Left lobe of liver (tissue), 2 donors: ENCODE data around the gene CAMTA1. TPM values are rescaled to one million over a fixed set of nuclear protein-coding genes. Genes with fewer than 3 reads are reported as not detected.
"Not testable (repeated sequence)": the region's sequence is repeated elsewhere in the genome, so short reads cannot be mapped to it uniquely, and the experiment has no call there.

Experiments
- ATAC-seq: fragments of 200-7000 bp; cut with Tn5 transposase; one replicate; pipeline ENCODE4 v1.9.1; 2020; ENCODE audit warnings: mild to moderate bottlenecking, moderate library complexity
- DNase-seq: peaks from one replicate; pipeline ENCODE4 v3.0.0-alpha.2; 2020; ENCODE audit warnings: low spot score
- total RNA-seq: library from RNA; stranded (reverse); gene quantifications from one replicate; pipeline ENCODE4 v1.2.1, GENCODE V29; 2021
- donor health status: DM: no; HTN: no; CAD: no; lungs with moderate emphysema.
- donor health status: DM: no; HTN: yes; CAD: no.

The CAMTA1 gene
- total RNA-seq, 1 donor from 2014 or later = 33.6 TPM

GRCh38 chr1:7598058-7598457 is 812.8 kb downstream of the CAMTA1 start:
- ATAC-seq, DNase-seq: not testable (repeated sequence)

- DNase-seq, ATAC-seq: not testable (repeated sequence)
Observed at GRCh38 chr1:7604906-7605305, 819.7 kb downstream of the CAMTA1 start.

- ATAC-seq = no peak
- DNase-seq = no peak
Observed at GRCh38 chr1:7606096-7606495, 820.8 kb downstream of the CAMTA1 start.

GRCh38 chr1:7607097-7607496 is 821.8 kb downstream of the CAMTA1 start:
- DNase-seq (no peak), ATAC-seq (no peak)

- DNase-seq (no peak), ATAC-seq (no peak)
Observed at GRCh38 chr1:7608628-7609305, 823.5 kb downstream of the CAMTA1 start.

- DNase-seq (no peak), ATAC-seq (no peak)
Observed at GRCh38 chr1:7609311-7609994, 824.2 kb downstream of the CAMTA1 start.

GRCh38 chr1:7610106-7610731 is 825.0 kb downstream of the CAMTA1 start:
- no peak for ATAC-seq
- no peak for DNase-seq

- DNase-seq = no peak
Observed at GRCh38 chr1:7610936-7611335, 825.7 kb downstream of the CAMTA1 start.

GRCh38 chr1:7611421-7612010 is 826.3 kb downstream of the CAMTA1 start:
- ATAC-seq = no peak
- no peak for DNase-seq

More at GRCh38 chr1:7610936-7611335, 825.7 kb downstream of the CAMTA1 start:
- no peak for ATAC-seq

- ATAC-seq = no peak
- DNase-seq = no peak
Observed at GRCh38 chr1:7613106-7613850, 828.0 kb downstream of the CAMTA1 start.

GRCh38 chr1:7613851-7614205 is 828.6 kb downstream of the CAMTA1 start:
- ATAC-seq = no peak

GRCh38 chr1:7614576-7615074 is 829.4 kb downstream of the CAMTA1 start:
- no peak for ATAC-seq

More at GRCh38 chr1:7613851-7614205, 828.6 kb downstream of the CAMTA1 start:
- no peak for DNase-seq

GRCh38 chr1:7615138-7615537 is 829.9 kb downstream of the CAMTA1 start:
- no peak for DNase-seq

More at GRCh38 chr1:7614576-7615074, 829.4 kb downstream of the CAMTA1 start:
- no peak for DNase-seq

GRCh38 chr1:7616076-7616832 is 831.0 kb downstream of the CAMTA1 start:
- DNase-seq (no peak), ATAC-seq (peak; percentile 79)

More at GRCh38 chr1:7615138-7615537, 829.9 kb downstream of the CAMTA1 start:
- ATAC-seq = no peak

- ATAC-seq (no peak), DNase-seq (no peak)
Observed at GRCh38 chr1:7616953-7617352, 831.7 kb downstream of the CAMTA1 start.

- DNase-seq (no peak), ATAC-seq (no peak)
Observed at GRCh38 chr1:7617826-7618225, 832.6 kb downstream of the CAMTA1 start.

- no peak for ATAC-seq
- DNase-seq = no peak
Observed at GRCh38 chr1:7620196-7620595, 834.9 kb downstream of the CAMTA1 start.

- ATAC-seq (peak; percentile 50), DNase-seq (no peak)
Observed at GRCh38 chr1:7621334-7622219, 836.3 kb downstream of the CAMTA1 start.

- DNase-seq (no peak), ATAC-seq (peak; percentile 27)
Observed at GRCh38 chr1:7623842-7624241, 838.6 kb downstream of the CAMTA1 start.
